HT-29 (cell line): Measurements from ENCODE around the gene FTH1. TPM values are rescaled to one million over a fixed set of nuclear protein-coding genes. Genes with fewer than 3 reads are reported as not detected.
A peak's percentile ranks its signal among the peaks of the same experiment; 100 is the strongest.
"Not testable (repeated sequence)": the region's sequence is repeated elsewhere in the genome, so short reads cannot be mapped to it uniquely, and the experiment has no call there.

ENCODE experiments used
- DNase-seq: peaks from one replicate; pipeline ENCODE4 v3.0.0-alpha.2; 2015; ENCODE audit warnings: low spot score
- total RNA-seq: library from RNA; depleted of rRNA; stranded (reverse); fragments of >200 nt; shearing (Covaris generic); gene quantifications from 2 replicates; pipeline ENCODE4 v1.2.3, GENCODE V29; 2014; rRNA removed

FTH1 gene
- 1,803 and 2,077 TPM in 2 replicates for total RNA-seq

GRCh38 chr11:61967116-61967923, at the start of gene FTH1:
FTH1 (minus strand) TSS chr11:61967634; CDS start chr11:61967425, 209 bp downstream.
- DNase-seq: peak; percentile 96

- no peak for DNase-seq
These were observed 48.2 kb upstream of the FTH1 start for GRCh38 chr11:62015615-62016014.

GRCh38 chr11:62013537-62014476, 46.4 kb upstream of the FTH1 start:
- DNase-seq: peak; percentile 30

GRCh38 chr11:62012832-62013461, 45.5 kb upstream of the FTH1 start:
- peak; percentile 51 for DNase-seq

GRCh38 chr11:62012451-62012831, 45.0 kb upstream of the FTH1 start:
- DNase-seq: peak; percentile 24

- no peak for DNase-seq
These were observed 44.4 kb upstream of the FTH1 start for GRCh38 chr11:62011881-62012280.

- no peak for DNase-seq
These were observed 43.6 kb upstream of the FTH1 start for GRCh38 chr11:62010935-62011528.

GRCh38 chr11:62008193-62008592, 40.8 kb upstream of the FTH1 start:
- DNase-seq: no peak

GRCh38 chr11:62004473-62004872, 37.0 kb upstream of the FTH1 start:
- DNase-seq: no peak

GRCh38 chr11:62002283-62002682, 34.8 kb upstream of the FTH1 start:
- DNase-seq: not testable (repeated sequence)

- peak; percentile 56 for DNase-seq
These were observed 34.2 kb upstream of the FTH1 start for GRCh38 chr11:62001450-62002191.

GRCh38 chr11:62000539-62001446, 33.4 kb upstream of the FTH1 start:
- no peak for DNase-seq

GRCh38 chr11:61999141-61999975, 31.9 kb upstream of the FTH1 start:
- DNase-seq: no peak

- DNase-seq: no peak
These were observed 29.5 kb upstream of the FTH1 start for GRCh38 chr11:61996933-61997332.

- DNase-seq: no peak
These were observed 27.5 kb upstream of the FTH1 start for GRCh38 chr11:61994981-61995380.

GRCh38 chr11:61985869-61986268, 18.4 kb upstream of the FTH1 start:
- peak; percentile 83 for DNase-seq

GRCh38 chr11:61983419-61983818, 16.0 kb upstream of the FTH1 start:
- DNase-seq: no peak

GRCh38 chr11:61980783-61981541, 13.5 kb upstream of the FTH1 start:
- DNase-seq: no peak
